IMR-90 (cell line): Measurements from ENCODE around the gene BEAN1. TPM values are rescaled to one million over a fixed set of nuclear protein-coding genes. Genes with fewer than 3 reads are reported as not detected.

ENCODE experiments used
- ATAC-seq: fragments of 200-7000 bp; cut with Tn5 transposase; 2 replicates; pipeline ENCODE4 v1.9.1; 2020; ENCODE audit warnings: low read depth, mild to moderate bottlenecking, moderate library complexity
- BruUV-seq: library from RNA; stranded (reverse); fragments of 400-500 nt; replicated peaks from 2 replicates; lab custom pipeline; 2021; lab: Mats Ljungman, UMichigan
- CTCF ChIA-PET: fragments of 300-600 bp; formaldehyde crosslinking; extraction: SDS; loops from one replicate; lab custom pipeline; 2021; ENCODE audit warnings: antibody characterized with exemption; lab: Yijun Ruan, JAX
- POLR2A ChIA-PET: fragments of 300-600 bp; sonication (Branson Sonifier 250); formaldehyde crosslinking; loops from one replicate; lab custom pipeline; 2022; ENCODE audit warnings: antibody characterized with exemption; ENCODE audit not compliant: unreplicated experiment; lab: Charles Lee
- DNase-seq: peaks from one replicate; pipeline ENCODE4 v3.0.0; 2013
- H2AFZ ChIP-seq: replicated peaks from 2 replicates; pipeline ENCODE3; 2013; ENCODE audit warnings: low read length, mild to moderate bottlenecking; ENCODE audit not compliant: poor library complexity
- H2AK5ac ChIP-seq: 2 replicates; pipeline ENCODE4 v1.6.1; 2013; ENCODE audit warnings: low read depth, low read length, inconsistent platforms
- H2AK9ac ChIP-seq: replicated peaks from 2 replicates; pipeline ENCODE3; 2013; ENCODE audit warnings: mild to moderate bottlenecking, low read depth, low read length, moderate library complexity; ENCODE audit not compliant: poor library complexity
- H2BK120ac ChIP-seq: 2 replicates; pipeline ENCODE4 v1.6.1; 2013; ENCODE audit warnings: low read depth, low read length, inconsistent platforms
- H2BK15ac ChIP-seq: 3 replicates; pipeline ENCODE4 v1.6.1; 2013; ENCODE audit warnings: low read depth, low read length, inconsistent platforms
- H2BK20ac ChIP-seq: 2 replicates; pipeline ENCODE4 v1.6.1; 2013; ENCODE audit warnings: low read depth, mild to moderate bottlenecking, inconsistent platforms, low read length, moderate library complexity
- H2BK5ac ChIP-seq: 2 replicates; pipeline ENCODE4 v1.6.1; 2013; ENCODE audit warnings: mild to moderate bottlenecking, low read depth, low read length, inconsistent platforms; ENCODE audit not compliant: poor library complexity, severe bottlenecking
- H3K14ac ChIP-seq: replicated peaks from 2 replicates; pipeline ENCODE4 v1.6.1; 2013; ENCODE audit warnings: low read depth, low read length, inconsistent platforms
- H3K18ac ChIP-seq: 2 replicates; pipeline ENCODE4 v1.6.1; 2013; ENCODE audit warnings: low read depth, low read length, control low read depth
- H3K23ac ChIP-seq: 2 replicates; pipeline ENCODE4 v1.6.1; 2013; ENCODE audit warnings: low read depth, low read length, inconsistent platforms
- H3K27ac ChIP-seq: 2 replicates; pipeline ENCODE4 v1.5.1; 2013; ENCODE audit warnings: mild to moderate bottlenecking, control low read depth, low read length; ENCODE audit not compliant: insufficient read depth
- H3K27me3 ChIP-seq: 2 replicates; pipeline ENCODE4 v1.6.1; 2013; ENCODE audit warnings: low read length; ENCODE audit not compliant: control insufficient read depth, insufficient read depth
- H3K36me3 ChIP-seq: 2 replicates; pipeline ENCODE4 v1.6.1; 2013; ENCODE audit warnings: low read length, mixed read lengths; ENCODE audit not compliant: control insufficient read depth, insufficient read depth
- H3K4ac ChIP-seq: 2 replicates; pipeline ENCODE4 v1.6.1; 2013; ENCODE audit warnings: low read depth, low read length, inconsistent platforms
- H3K4me1 ChIP-seq: 2 replicates; pipeline ENCODE4 v1.6.1; 2013; ENCODE audit warnings: low read length, mixed read lengths; ENCODE audit not compliant: control insufficient read depth, insufficient read depth
- H3K4me2 ChIP-seq: 2 replicates; pipeline ENCODE4 v1.6.1; 2013; ENCODE audit warnings: low read depth, mild to moderate bottlenecking, control low read depth, low read length, moderate library complexity
- H3K4me3 ChIP-seq: 2 replicates; pipeline ENCODE4 v1.5.1; 2013; ENCODE audit warnings: low read depth, mild to moderate bottlenecking, control low read depth, low read length, moderate library complexity; ENCODE audit not compliant: insufficient read depth
- H3K56ac ChIP-seq: 2 replicates; pipeline ENCODE4 v1.6.1; 2013; ENCODE audit warnings: low read length, inconsistent platforms; ENCODE audit not compliant: insufficient read depth; ENCODE audit errors: extremely low read depth
- H3K79me1 ChIP-seq, 2 experiments: 2 replicates each; pipeline ENCODE4 v1.6.1; 2013; ENCODE audit warnings: low read length in 2 of 2, inconsistent platforms in 1 of 2, low read depth in 1 of 2
- H3K9ac ChIP-seq: 2 replicates; pipeline ENCODE4 v1.6.1; 2013; ENCODE audit warnings: low read depth, low read length, control low read depth
- H3K9me1 ChIP-seq: 2 replicates; pipeline ENCODE4 v1.6.1; 2013; ENCODE audit warnings: low read length, inconsistent platforms; ENCODE audit not compliant: insufficient read depth
- H3K9me3 ChIP-seq: 2 replicates; pipeline ENCODE4 v1.6.1; 2013; ENCODE audit warnings: low read length; ENCODE audit not compliant: control insufficient read depth, insufficient read depth
- H4K20me1 ChIP-seq: 2 replicates; pipeline ENCODE4 v1.6.1; 2013; ENCODE audit warnings: low read length, inconsistent platforms; ENCODE audit not compliant: insufficient read depth
- H4K5ac ChIP-seq: 2 replicates; pipeline ENCODE4 v1.6.1; 2013; ENCODE audit warnings: mild to moderate bottlenecking, low read depth, low read length, control low read depth
- H4K8ac ChIP-seq, 2 experiments: 2 replicates each; pipeline ENCODE4 v1.6.1; 2013; ENCODE audit warnings: low read depth in 2 of 2, low read length in 2 of 2, control low read depth in 1 of 2, inconsistent platforms in 1 of 2
- H4K91ac ChIP-seq: 2 replicates; pipeline ENCODE4 v1.6.1; 2013; ENCODE audit warnings: low read depth, low read length, inconsistent platforms; ENCODE audit not compliant: insufficient read depth
- BHLHE40 ChIP-seq: fragments of 150-350 bp; IDR thresholded peaks from 2 replicates; pipeline ENCODE4 v1.6.1; 2016; ENCODE audit warnings: mild to moderate bottlenecking, low read depth, low read length
- CEBPB ChIP-seq: IDR thresholded peaks from 2 replicates; pipeline ENCODE4 v1.6.1; 2012; ENCODE audit warnings: low read depth, low read length, improper control_type of control experiment
- CTCF ChIP-seq: conservative IDR thresholded peaks from 2 replicates; pipeline ENCODE4 v1.5.1; 2012; ENCODE audit warnings: mild to moderate bottlenecking, low read depth, low read length, improper control_type of control experiment
- FOS ChIP-seq: fragments of 150-350 bp; IDR thresholded peaks from 2 replicates; pipeline ENCODE4 v1.6.1; 2016; ENCODE audit warnings: low read depth, low read length
- MAFK ChIP-seq: IDR thresholded peaks from 2 replicates; pipeline ENCODE4 v1.6.1; 2012; ENCODE audit warnings: low read depth, low read length, improper control_type of control experiment
- MAZ ChIP-seq: IDR thresholded peaks from 2 replicates; pipeline ENCODE4 v1.6.1; 2012; ENCODE audit warnings: low read depth, mild to moderate bottlenecking, low read length, improper control_type of control experiment, moderate library complexity, borderline replicate concordance
- MXI1 ChIP-seq: IDR thresholded peaks from 2 replicates; pipeline ENCODE4 v1.6.1; 2012; ENCODE audit warnings: low read depth, mild to moderate bottlenecking, low read length, moderate library complexity, borderline replicate concordance
- NFE2L2 ChIP-seq: fragments of 150-350 bp; IDR thresholded peaks from 2 replicates; pipeline ENCODE4 v1.6.1; 2016; ENCODE audit warnings: low read depth, mild to moderate bottlenecking, low read length
- POLR2A ChIP-seq: IDR thresholded peaks from 2 replicates; pipeline ENCODE4 v1.6.1; 2012; ENCODE audit warnings: mild to moderate bottlenecking, low read depth, low read length
- RFX5 ChIP-seq: IDR thresholded peaks from 2 replicates; pipeline ENCODE4 v1.8.0; 2012; ENCODE audit warnings: low read depth, mild to moderate bottlenecking, low read length, moderate library complexity
- SMC3 ChIP-seq: fragments of 150-350 bp; IDR thresholded peaks from 2 replicates; pipeline ENCODE4 v1.6.1; 2016; ENCODE audit warnings: low read depth, mild to moderate bottlenecking, antibody characterized with exemption, low read length, moderate library complexity
- USF2 ChIP-seq: fragments of 150-350 bp; IDR thresholded peaks from 2 replicates; pipeline ENCODE4 v1.6.1; 2017; ENCODE audit warnings: mild to moderate bottlenecking, antibody characterized with exemption, low read length, low read depth
- WGBS, 2 experiments: methylation state at CpG; one replicate each; pipeline versions ENCODE4 v1.1.5 to v1.1.7; 2013; ENCODE audit warnings: missing lambda C conversion rate in 2 of 2; ENCODE audit not compliant: insufficient read length in 1 of 2; ENCODE audit errors: extremely low coverage in 2 of 2; 5-methylcytosine and 5-hydroxymethylcytosine counted together
- dilution Hi-C: fragments of 300-500 bp; cut with HindIII; formaldehyde crosslinking; loops from one replicate; pipeline ENCODE4 v1.14.3; 2018; ENCODE audit warnings: low sequenced_read_pairs; ENCODE audit not compliant: unreplicated experiment
- in situ Hi-C: fragments of 300-500 bp; cut with MboI; formaldehyde crosslinking; loops from 3 replicates; pipeline ENCODE4 v1.14.3; 2019; ENCODE audit warnings: low sequenced_read_pairs, inconsistent platforms, mixed read lengths
- intact Hi-C: fragments of 100-400 bp; cut with micrococcal nuclease; formaldehyde crosslinking; loops from 2 replicates; pipeline ENCODE4 v1.10.0; 2022
- polyA plus RNA-seq, 3 experiments: library from polyadenylated mRNA; depleted of rRNA; stranded (reverse); fragments of >200 nt; gene quantifications; 2 replicates each; pipeline ENCODE4 v1.2.3, GENCODE V29; 2012; ENCODE audit warnings: low replicate concordance in 1 of 3
- total RNA-seq: library from RNA; depleted of rRNA; stranded (reverse); fragments of >200 nt; gene quantifications from 2 replicates; pipeline ENCODE4 v1.2.3, GENCODE V29; 2012

Gene BEAN1
- total and polyA plus RNA-seq, 2 of the 4 experiments (the other 2 are of a cell fraction), result not detected

GRCh38 chr16:66427871-66428681 lies 981 bp downstream of the BEAN1 start (continued):
- no peak for TF ChIP-seq CEBPB

GRCh38 chr16:66428682-66429251 lies 1.7 kb downstream of the BEAN1 start:
- no peak overlapping the region for H2AFZ ChIP-seq
- no peaks in the 10 kb centered on the region for H3K79me1 ChIP-seq
- dilution Hi-C loops (no loop called here), in situ Hi-C loops (no loop called here), intact Hi-C loops (no loop called here)
- no peak overlapping the region for H2AK5ac ChIP-seq
- peaks cover 69% of the 10 kb centered on the region for H3K27me3 ChIP-seq
- no peak overlapping the region for H2BK5ac ChIP-seq
- H3K14ac ChIP-seq, result no peak overlapping the region
- ChIA-PET POLR2A (no interaction called here), CTCF (no interaction called here)
- ATAC-seq, result no peak
- DNase-seq, result no peak
- no peaks in the 10 kb centered on the region for H4K20me1 ChIP-seq
- no peak overlapping the region for H3K4ac ChIP-seq
- no peak overlapping the region for H3K27ac ChIP-seq
- H3K36me3 ChIP-seq, result no peaks in the 10 kb centered on the region
- H3K9ac ChIP-seq, result no peak overlapping the region
- no peak overlapping the region for H3K4me2 ChIP-seq
- H3K23ac ChIP-seq, result no peak overlapping the region
- peaks cover 5% of the 10 kb centered on the region for H3K4me1 ChIP-seq
- H2BK15ac ChIP-seq, result no peak overlapping the region
- H3K9me1 ChIP-seq, result no peaks in the 10 kb centered on the region
- WGBS, 2 experiments, result 60% methylated on average over 5 of the region's 11 CpGs; no CpG with 5 or more reads in 1 of the 2 experiments
- no peak overlapping the region for H2AK9ac ChIP-seq
- no peak overlapping the region for H2BK20ac ChIP-seq
- H3K4me3 ChIP-seq, result no peak overlapping the region
- no peak overlapping the region for H2BK120ac ChIP-seq
- H4K8ac ChIP-seq, result no peak overlapping the region
- no peak overlapping the region for H4K5ac ChIP-seq
- H3K56ac ChIP-seq, result no peak overlapping the region
- H4K91ac ChIP-seq, result no peak overlapping the region
- no TSS peak for BruUV-seq
- no peak overlapping the region for H3K18ac ChIP-seq
- no peaks in the 10 kb centered on the region for H3K9me3 ChIP-seq
- TF ChIP-seq NFE2L2 (no peak), RFX5 (no peak), FOS (no peak), BHLHE40 (no peak), POLR2A (no peak), SMC3 (no peak), USF2 (no peak), CTCF (no peak), CEBPB (no peak), MAFK (no peak), MAZ (no peak), MXI1 (no peak)
